ENCODE measurements around the gene MAP2K6. TPM values are rescaled to one million over a fixed set of nuclear protein-coding genes. Genes with fewer than 3 reads are reported as not detected.

MAP2K6 gene
- total RNA-seq, 2 experiments from 2014 or later = 14.0 to 14.6 TPM

DNA sequence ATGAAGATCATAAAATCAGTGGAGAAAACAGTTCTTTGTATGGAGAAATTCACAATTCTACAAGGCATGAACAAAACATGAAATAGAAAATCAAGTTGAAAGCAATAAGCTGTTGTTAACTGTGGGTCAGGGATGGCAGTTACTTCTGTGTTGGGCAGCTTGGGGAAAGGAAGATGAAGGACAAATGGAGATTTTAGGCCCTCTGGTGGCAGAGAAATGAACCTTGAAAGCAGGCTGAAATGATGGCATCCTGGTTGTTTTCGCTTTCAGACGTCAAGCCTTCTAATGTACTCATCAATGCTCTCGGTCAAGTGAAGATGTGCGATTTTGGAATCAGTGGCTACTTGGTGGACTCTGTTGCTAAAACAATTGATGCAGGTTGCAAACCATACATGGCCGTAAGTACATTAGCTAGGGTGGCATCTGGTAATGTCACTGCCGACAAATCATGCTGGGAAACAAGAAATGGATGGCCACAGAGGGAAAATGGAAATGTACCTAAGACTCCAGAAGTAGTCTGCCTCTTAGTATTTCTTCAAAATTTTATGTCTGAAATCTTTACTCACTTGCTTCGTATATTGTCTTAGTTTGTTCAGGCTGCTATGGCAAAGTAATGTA lies 108.9 kb downstream of the MAP2K6 start:
- no peak overlapping the region for H3K4me3 Mint-ChIP-seq
- peaks cover 100% of the 10 kb centered on the region for H3K36me3 Mint-ChIP-seq (ENCODE audit: low read depth)
- H3K4me1 Mint-ChIP-seq (ENCODE audit: low read depth) = peaks cover 4% of the 10 kb centered on the region
- H3K36me3 ChIP-seq (ENCODE audit: insufficient read depth, low read length) = peaks cover 68% of the 10 kb centered on the region
- no peaks in the 10 kb centered on the region for H3K27me3 ChIP-seq (ENCODE audit: control insufficient read depth in 1 of 2, insufficient read depth in 2 of 2, low read length in 2 of 2)
- intact Hi-C loops (cut with DNase I, micrococcal nuclease) = loop anchor here in 1 of 2 experiments (5.0 kb wide), 1 partner anchor 191 kb away; no protein-coding TSS in a partner anchor
- H3K9me3 Mint-ChIP-seq = no peaks in the 10 kb centered on the region
- H3K27me3 Mint-ChIP-seq = no peaks in the 10 kb centered on the region
- no peak overlapping the region for H3K4me3 ChIP-seq (ENCODE audit: low read length)
- H3K27ac ChIP-seq (ENCODE audit: low read depth in 1 of 2, low read length in 2 of 2) = no peak overlapping the region
- ATAC-seq (ENCODE audit: poor library complexity) = no peak
- ChIA-PET CTCF (interaction anchor here (1.0 to 2.1 kb wide), 3 partner anchors 15 to 188 kb away, joined by 3 to 7 read pairs (median 3); no protein-coding TSS in a partner anchor), POLR2A (interaction anchor here (1.2 to 3.1 kb wide), 4 partner anchors 12 to 197 kb away, joined by 3 to 8 read pairs (median 6); partner anchors contain the start of genes ABCA5 and MAP2K6)
- no peaks in the 10 kb centered on the region for H3K9me3 ChIP-seq (ENCODE audit: control insufficient read depth in 1 of 2, insufficient read depth in 1 of 2, low read length in 2 of 2)
- TF ChIP-seq, protein P1, sequence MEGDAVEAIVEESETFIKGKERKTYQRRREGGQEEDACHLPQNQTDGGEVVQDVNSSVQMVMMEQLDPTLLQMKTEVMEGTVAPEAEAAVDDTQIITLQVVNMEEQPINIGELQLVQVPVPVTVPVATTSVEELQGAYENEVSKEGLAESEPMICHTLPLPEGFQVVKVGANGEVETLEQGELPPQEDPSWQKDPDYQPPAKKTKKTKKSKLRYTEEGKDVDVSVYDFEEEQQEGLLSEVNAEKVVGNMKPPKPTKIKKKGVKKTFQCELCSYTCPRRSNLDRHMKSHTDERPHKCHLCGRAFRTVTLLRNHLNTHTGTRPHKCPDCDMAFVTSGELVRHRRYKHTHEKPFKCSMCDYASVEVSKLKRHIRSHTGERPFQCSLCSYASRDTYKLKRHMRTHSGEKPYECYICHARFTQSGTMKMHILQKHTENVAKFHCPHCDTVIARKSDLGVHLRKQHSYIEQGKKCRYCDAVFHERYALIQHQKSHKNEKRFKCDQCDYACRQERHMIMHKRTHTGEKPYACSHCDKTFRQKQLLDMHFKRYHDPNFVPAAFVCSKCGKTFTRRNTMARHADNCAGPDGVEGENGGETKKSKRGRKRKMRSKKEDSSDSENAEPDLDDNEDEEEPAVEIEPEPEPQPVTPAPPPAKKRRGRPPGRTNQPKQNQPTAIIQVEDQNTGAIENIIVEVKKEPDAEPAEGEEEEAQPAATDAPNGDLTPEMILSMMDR (IDR thresholded peaks at IDR 0.05) = no peak
- no peak overlapping the region for H3K27ac Mint-ChIP-seq
- H3K4me1 ChIP-seq (ENCODE audit: insufficient read depth, low read length) = no peaks in the 10 kb centered on the region
- peak in 3 of 14 experiments; percentile 25 to 30 (median 29) for DNase-seq

- intact Hi-C loops (cut with DNase I, micrococcal nuclease) = loop anchor here in 1 of 2 experiments (5.0 kb wide), 1 partner anchor 193 kb away; no protein-coding TSS in a partner anchor
- H3K9me3 ChIP-seq (ENCODE audit: control insufficient read depth in 1 of 2, insufficient read depth in 1 of 2, low read length in 2 of 2) = no peaks in the 10 kb centered on the region
- H3K27ac ChIP-seq (ENCODE audit: low read depth in 1 of 2, low read length in 2 of 2) = no peak overlapping the region
- peaks cover 56% of the 10 kb centered on the region for H3K36me3 ChIP-seq (ENCODE audit: insufficient read depth, low read length)
- ChIA-PET CTCF (no interaction called here), POLR2A (interaction anchor here (2.3 to 3.1 kb wide), 2 partner anchors 13 to 110 kb away, joined by 7 to 8 read pairs; partner anchors contain the start of gene MAP2K6)
- no peaks in the 10 kb centered on the region for H3K27me3 ChIP-seq (ENCODE audit: control insufficient read depth in 1 of 2, insufficient read depth in 2 of 2, low read length in 2 of 2)
- no peaks in the 10 kb centered on the region for H3K4me1 ChIP-seq (ENCODE audit: insufficient read depth, low read length)
- Mint-ChIP-seq H3K9me3 (no peaks in the 10 kb centered on the region), H3K4me3 (no peak overlapping the region), H3K36me3 (ENCODE audit: low read depth) (peaks cover 97% of the 10 kb centered on the region), H3K27me3 (no peaks in the 10 kb centered on the region), H3K4me1 (ENCODE audit: low read depth) (peaks cover 4% of the 10 kb centered on the region), H3K27ac (no peak overlapping the region)
- no peak overlapping the region for H3K4me3 ChIP-seq (ENCODE audit: low read length)
- no peak for ATAC-seq (ENCODE audit: poor library complexity)
- TF ChIP-seq, protein P1 (IDR thresholded peaks at IDR 0.05) = no peak
- DNase-seq = no peak
Measured at GRCh38 chr17:69524854-69525253, 110.4 kb downstream of the MAP2K6 start.

GRCh38 chr17:69525920-69526841 lies 111.7 kb downstream of the MAP2K6 start:
- H3K27me3 ChIP-seq (ENCODE audit: control insufficient read depth in 1 of 2, insufficient read depth in 2 of 2, low read length in 2 of 2) = no peaks in the 10 kb centered on the region
- intact Hi-C loops (cut with DNase I, micrococcal nuclease) = no loop called here
- TF ChIP-seq, protein P1 (IDR thresholded peaks at IDR 0.05) = peak; percentile 58
- ATAC-seq (ENCODE audit: poor library complexity) (no peak), DNase-seq (peak in 4 of 14 experiments; percentile 7 to 32 (median 17))
- no peaks in the 10 kb centered on the region for H3K9me3 Mint-ChIP-seq
- no peak overlapping the region for H3K4me3 ChIP-seq (ENCODE audit: low read length)
- H3K9me3 ChIP-seq (ENCODE audit: control insufficient read depth in 1 of 2, insufficient read depth in 1 of 2, low read length in 2 of 2) = no peaks in the 10 kb centered on the region
- H3K4me1 Mint-ChIP-seq (ENCODE audit: low read depth) = peaks cover 4% of the 10 kb centered on the region
- CTCF ChIA-PET = no interaction called here
- peaks cover 47% of the 10 kb centered on the region for H3K36me3 ChIP-seq (ENCODE audit: insufficient read depth, low read length)
- H3K27ac ChIP-seq (ENCODE audit: low read depth in 1 of 2, low read length in 2 of 2) = no peak overlapping the region
- H3K27ac Mint-ChIP-seq = no peak overlapping the region
- H3K27me3 Mint-ChIP-seq = no peaks in the 10 kb centered on the region
- H3K36me3 Mint-ChIP-seq (ENCODE audit: low read depth) = peaks cover 96% of the 10 kb centered on the region
- no peak overlapping the region for H3K4me3 Mint-ChIP-seq
- POLR2A ChIA-PET = interaction anchor here (3.1 kb wide), 1 partner anchor 111 kb away, joined by 8 read pairs; the partner anchor contains the start of gene MAP2K6
- no peaks in the 10 kb centered on the region for H3K4me1 ChIP-seq (ENCODE audit: insufficient read depth, low read length)

Measured in CD4-positive, alpha-beta T cell (primary cell).